RWPE1 (cell line): ENCODE measurements around the gene MRGPRE.

ENCODE experiments used
- CTCF ChIA-PET: fragments of 350-600 bp; sonication (Branson Sonifier 250); formaldehyde crosslinking; extraction: SDS; loops from one replicate; lab custom pipeline; 2021; lab: Yijun Ruan, JAX
- POLR2A ChIA-PET: fragments of 400-600 bp; formaldehyde crosslinking; extraction: SDS; loops from one replicate; lab custom pipeline; 2020; ENCODE audit warnings: antibody characterized with exemption; ENCODE audit not compliant: low non-redundant PET; lab: Yijun Ruan, JAX
- DNase-seq: peaks from one replicate; pipeline ENCODE4 v3.0.0; 2012; ENCODE audit warnings: low spot score
- H3K27ac ChIP-seq: fragments of 450-650 bp; 2 replicates; pipeline ENCODE4 v1.5.1; 2017
- CTCF ChIP-seq: fragments of 450-650 bp; conservative IDR thresholded peaks from 2 replicates; pipeline ENCODE4 v1.5.1; 2017; ENCODE audit warnings: low read depth, mild to moderate bottlenecking

Gene MRGPRE

GRCh38 chr11:3221408-3222002, 10.7 kb downstream of the MRGPRE start:
- POLR2A ChIA-PET, result no interaction called here
- no peak for DNase-seq
- TF ChIP-seq CTCF, result no peak
- CTCF ChIA-PET, result interaction anchor here (0.5 kb wide), 2 partner anchors 86 to 1171 kb away, joined by 3 read pairs; no protein-coding TSS in a partner anchor
- no peak overlapping the region for H3K27ac ChIP-seq

GRCh38 chr11:3220521-3221407, 11.5 kb downstream of the MRGPRE start:
- TF ChIP-seq CTCF, result no peak
- CTCF ChIA-PET, result interaction anchor here (0.5 kb wide), 2 partner anchors 85 to 1171 kb away, joined by 3 read pairs; no protein-coding TSS in a partner anchor
- POLR2A ChIA-PET, result no interaction called here

GRCh38 chr11:3220101-3220500, 12.1 kb downstream of the MRGPRE start:
- CTCF ChIA-PET, result no interaction called here

More at GRCh38 chr11:3220521-3221407, 11.5 kb downstream of the MRGPRE start:
- no peak for DNase-seq
- H3K27ac ChIP-seq, result no peak overlapping the region

GRCh38 chr11:3219281-3219892, 12.8 kb downstream of the MRGPRE start:
- CTCF ChIA-PET, result no interaction called here
- TF ChIP-seq CTCF, result no peak
- DNase-seq, result no peak
- H3K27ac ChIP-seq, result no peak overlapping the region
- POLR2A ChIA-PET, result no interaction called here

More at GRCh38 chr11:3220101-3220500, 12.1 kb downstream of the MRGPRE start:
- TF ChIP-seq CTCF, result no peak
- DNase-seq, result no peak
- H3K27ac ChIP-seq, result no peak overlapping the region
- POLR2A ChIA-PET, result no interaction called here

- CTCF ChIA-PET, result interaction anchor here (0.8 to 0.9 kb wide), 2 partner anchors 24 to 127 kb away, joined by 3 to 4 read pairs; no protein-coding TSS in a partner anchor
- DNase-seq, result no peak
- POLR2A ChIA-PET, result no interaction called here
- no peak within 1 kb of the TSS for H3K27ac ChIP-seq
- no peak for TF ChIP-seq CTCF
Observed at GRCh38 chr11:3218483-3219280, 13.5 kb downstream of the MRGPRE start, which contains the start of gene MRGPRG. Gene MRGPRG (minus strand): TSS chr11:3218813. CDS start chr11:3218813, 0 bp downstream.
